Neural progenitor cell (in vitro differentiated cells): Measurements from ENCODE around the gene VAV3. TPM values are rescaled to one million over a fixed set of nuclear protein-coding genes. Genes with fewer than 3 reads are reported as not detected.
"Not testable (repeated sequence)": the region's sequence is repeated elsewhere in the genome, so short reads cannot be mapped to it uniquely, and the experiment has no call there.

Source experiments
- DNase-seq: peaks from one replicate; pipeline ENCODE4 v3.0.0-alpha.2; 2016; ENCODE audit warnings: low spot score
- H2AFZ ChIP-seq: fragments of 200-600 bp; sonication (generic); replicated peaks from 2 replicates; pipeline ENCODE4 v1.6.1; 2016; ENCODE audit warnings: antibody characterized with exemption
- H3F3A ChIP-seq: fragments of 200-600 bp; sonication (generic); 2 replicates; pipeline ENCODE4 v1.6.1; 2016; ENCODE audit warnings: antibody characterized with exemption, low read depth
- H3K27ac ChIP-seq: fragments of 200-600 bp; sonication (generic); 2 replicates; pipeline ENCODE4 v1.5.1; 2016; ENCODE audit warnings: mild to moderate bottlenecking
- H3K27me3 ChIP-seq: fragments of 200-600 bp; sonication (generic); 2 replicates; pipeline ENCODE4 v1.6.1; 2016; ENCODE audit warnings: mild to moderate bottlenecking, moderate library complexity
- H3K36me3 ChIP-seq: fragments of 200-600 bp; sonication (generic); 2 replicates; pipeline ENCODE4 v1.5.1; 2016
- H3K4me1 ChIP-seq: fragments of 200-600 bp; sonication (generic); 2 replicates; pipeline ENCODE4 v1.6.1; 2016; ENCODE audit warnings: mixed run types
- H3K4me2 ChIP-seq: fragments of 200-600 bp; sonication (generic); 2 replicates; pipeline ENCODE4 v1.6.1; 2016
- H3K4me3 ChIP-seq: fragments of 200-600 bp; sonication (generic); 2 replicates; pipeline ENCODE4 v1.5.1; 2016
- H3K79me2 ChIP-seq: fragments of 200-600 bp; sonication (generic); 2 replicates; pipeline ENCODE4 v1.6.1; 2016; ENCODE audit warnings: low read depth
- H3K9ac ChIP-seq: fragments of 200-600 bp; sonication (generic); 2 replicates; pipeline ENCODE4 v1.6.1; 2016
- H3K9me3 ChIP-seq: fragments of 200-600 bp; sonication (generic); 2 replicates; pipeline ENCODE4 v1.5.1; 2016; ENCODE audit warnings: low read depth
- H4K20me1 ChIP-seq: fragments of 200-600 bp; sonication (generic); 2 replicates; pipeline ENCODE4 v1.6.1; 2016; ENCODE audit warnings: low read depth
- H3K27ac Mint-ChIP-seq: 3 replicates; pipeline ENCODE4 v1.8.0; 2021; ENCODE audit warnings: mixed read lengths
- H3K27me3 Mint-ChIP-seq: 2 replicates; pipeline ENCODE4 v1.8.0; 2022; ENCODE audit warnings: low read depth, mild to moderate bottlenecking, inconsistent platforms, moderate library complexity, mixed read lengths; ENCODE audit not compliant: insufficient read depth
- H3K36me3 Mint-ChIP-seq: 3 replicates; pipeline ENCODE4 v1.8.0; 2021; ENCODE audit warnings: mixed read lengths
- H3K4me1 Mint-ChIP-seq: 3 replicates; pipeline ENCODE4 v1.8.0; 2021; ENCODE audit warnings: mixed read lengths
- H3K4me3 Mint-ChIP-seq: 3 replicates; pipeline ENCODE4 v1.8.0; 2021; ENCODE audit warnings: mild to moderate bottlenecking, moderate library complexity, mixed read lengths
- H3K9me3 Mint-ChIP-seq: 3 replicates; pipeline ENCODE4 v1.8.0; 2020; ENCODE audit warnings: mixed read lengths
- EZH2 ChIP-seq: fragments of 200-600 bp; sonication (generic); IDR thresholded peaks from 2 replicates; pipeline ENCODE4 v1.6.1; 2017; ENCODE audit warnings: antibody characterized with exemption, mild to moderate bottlenecking, moderate library complexity
- EZH2phosphoT487 ChIP-seq: fragments of 200-600 bp; sonication (generic); IDR thresholded peaks from 2 replicates; pipeline ENCODE4 v1.6.1; 2017; ENCODE audit warnings: antibody characterized with exemption
- total RNA-seq: library from RNA; depleted of rRNA; stranded (reverse); fragments of >200 nt; gene quantifications from 2 replicates; pipeline ENCODE4 v1.2.3, GENCODE V29; 2015; ENCODE audit warnings: low replicate concordance
- TF ChIP-seq, protein P1 (sequence below): fragments of 200-600 bp; sonication (generic); IDR thresholded peaks from 2 replicates; pipeline ENCODE4 v1.5.1; 2017; ENCODE audit warnings: antibody characterized with exemption, mild to moderate bottlenecking

Gene VAV3
- total RNA-seq, 1 donor from 2014 or later, result 1.7 TPM

DNA sequence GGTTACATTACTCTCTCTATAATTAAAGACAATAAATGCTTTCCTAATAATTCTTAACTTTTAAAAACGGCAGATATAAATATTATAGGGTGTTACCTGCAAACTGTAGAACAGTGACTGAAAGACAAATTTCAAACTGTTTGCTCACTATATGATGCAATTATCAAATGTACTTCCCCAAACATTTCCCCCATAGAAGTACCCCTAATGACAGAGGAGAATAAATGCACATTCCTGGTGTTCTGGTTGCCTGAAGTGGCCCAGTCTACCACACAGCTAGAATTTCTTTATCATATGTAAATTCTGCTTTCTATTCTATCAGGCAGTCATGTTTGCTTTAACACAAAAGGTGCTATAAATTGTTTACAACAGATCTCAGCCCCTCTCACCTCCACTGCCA, 70.4 kb downstream of the VAV3 start:
- Mint-ChIP-seq H3K27me3 (peaks cover 2% of the 10 kb centered on the region), H3K9me3 (peaks cover 3% of the 10 kb centered on the region), H3K4me1 (peaks cover 7% of the 10 kb centered on the region), H3K36me3 (peaks cover 2% of the 10 kb centered on the region), H3K4me3 (no peak overlapping the region), H3K27ac (no peak overlapping the region)
- no peak overlapping the region for H3K4me3 ChIP-seq
- no peak overlapping the region for H2AFZ ChIP-seq
- no peak overlapping the region for H3K9ac ChIP-seq
- no peaks in the 10 kb centered on the region for H3K36me3 ChIP-seq
- H3K27ac ChIP-seq, result no peak overlapping the region
- H3K4me2 ChIP-seq, result no peak overlapping the region
- no peaks in the 10 kb centered on the region for H3K79me2 ChIP-seq
- no peaks in the 10 kb centered on the region for H3K9me3 ChIP-seq
- H3K27me3 ChIP-seq, result no peaks in the 10 kb centered on the region
- no peaks in the 10 kb centered on the region for H3F3A ChIP-seq
- no peaks in the 10 kb centered on the region for H4K20me1 ChIP-seq
- no peak for DNase-seq
- TF ChIP-seq EZH2 (no peak), EZH2phosphoT487 (no peak)
- TF ChIP-seq, protein P1, sequence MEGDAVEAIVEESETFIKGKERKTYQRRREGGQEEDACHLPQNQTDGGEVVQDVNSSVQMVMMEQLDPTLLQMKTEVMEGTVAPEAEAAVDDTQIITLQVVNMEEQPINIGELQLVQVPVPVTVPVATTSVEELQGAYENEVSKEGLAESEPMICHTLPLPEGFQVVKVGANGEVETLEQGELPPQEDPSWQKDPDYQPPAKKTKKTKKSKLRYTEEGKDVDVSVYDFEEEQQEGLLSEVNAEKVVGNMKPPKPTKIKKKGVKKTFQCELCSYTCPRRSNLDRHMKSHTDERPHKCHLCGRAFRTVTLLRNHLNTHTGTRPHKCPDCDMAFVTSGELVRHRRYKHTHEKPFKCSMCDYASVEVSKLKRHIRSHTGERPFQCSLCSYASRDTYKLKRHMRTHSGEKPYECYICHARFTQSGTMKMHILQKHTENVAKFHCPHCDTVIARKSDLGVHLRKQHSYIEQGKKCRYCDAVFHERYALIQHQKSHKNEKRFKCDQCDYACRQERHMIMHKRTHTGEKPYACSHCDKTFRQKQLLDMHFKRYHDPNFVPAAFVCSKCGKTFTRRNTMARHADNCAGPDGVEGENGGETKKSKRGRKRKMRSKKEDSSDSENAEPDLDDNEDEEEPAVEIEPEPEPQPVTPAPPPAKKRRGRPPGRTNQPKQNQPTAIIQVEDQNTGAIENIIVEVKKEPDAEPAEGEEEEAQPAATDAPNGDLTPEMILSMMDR, result no peak
- H3K4me1 ChIP-seq, result no peaks in the 10 kb centered on the region

DNA sequence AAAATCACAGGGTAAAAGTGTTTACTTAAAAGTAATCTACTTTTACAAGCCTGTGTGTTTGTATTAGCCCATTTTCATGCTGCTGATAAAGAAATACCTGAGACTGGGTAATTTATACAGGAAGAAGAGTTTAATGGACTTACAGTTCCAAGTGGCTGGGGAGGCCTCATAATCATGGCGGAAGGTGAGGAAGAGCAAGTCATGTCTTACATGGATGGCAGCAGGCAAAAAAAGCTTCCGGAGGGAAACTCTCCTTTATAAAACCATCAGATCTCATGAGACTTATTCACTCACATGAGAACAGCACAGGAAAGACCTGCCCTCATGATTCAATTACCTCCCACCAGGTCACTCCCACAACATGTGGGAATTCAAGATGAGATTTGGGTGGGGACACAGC, 71.6 kb downstream of the VAV3 start:
- H2AFZ ChIP-seq, H3K4me3 ChIP-seq, H3K27me3 Mint-ChIP-seq, H3K9ac ChIP-seq, H3K4me3 Mint-ChIP-seq, H3K36me3 Mint-ChIP-seq, H4K20me1 ChIP-seq, H3K27ac ChIP-seq, H3K4me2 ChIP-seq, H3K36me3 ChIP-seq, H3K27me3 ChIP-seq, H3K27ac Mint-ChIP-seq, H3K9me3 Mint-ChIP-seq, H3K79me2 ChIP-seq, H3K4me1 ChIP-seq, H3K4me1 Mint-ChIP-seq, DNase-seq, H3F3A ChIP-seq, H3K9me3 ChIP-seq: not testable (repeated sequence)

DNA sequence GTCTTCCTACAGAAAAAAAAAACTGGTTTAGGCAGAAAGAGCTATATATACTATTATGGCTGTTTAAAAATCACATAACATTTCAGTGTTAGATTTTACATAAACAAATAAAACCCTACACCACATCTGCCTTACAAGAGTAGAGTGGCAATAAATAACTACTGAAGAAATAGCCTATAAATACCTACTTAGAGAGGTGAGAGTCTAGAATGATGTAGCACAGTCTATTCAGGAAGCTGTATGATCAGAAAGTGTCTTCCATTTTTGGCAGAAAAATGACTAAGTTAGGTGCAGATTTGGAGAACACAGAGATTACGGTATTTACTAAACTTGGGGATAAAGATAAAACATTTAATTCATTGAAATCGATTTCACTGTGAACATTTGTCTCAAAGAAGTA, 75.5 kb downstream of the VAV3 start:
- TF ChIP-seq EZH2 (no peak), EZH2phosphoT487 (no peak)
- TF ChIP-seq, protein P1, result no peak
- Histone ChIP-seq H3K9ac (no peak overlapping the region), H3K27ac (no peak overlapping the region), H4K20me1 (no peaks in the 10 kb centered on the region), H2AFZ (no peak overlapping the region), H3K36me3 (no peaks in the 10 kb centered on the region), H3K4me1 (no peaks in the 10 kb centered on the region), H3F3A (no peaks in the 10 kb centered on the region), H3K4me3 (no peak overlapping the region), H3K79me2 (no peaks in the 10 kb centered on the region), H3K4me2 (no peak overlapping the region), H3K27me3 (no peaks in the 10 kb centered on the region), H3K9me3 (no peaks in the 10 kb centered on the region)
- peaks cover 2% of the 10 kb centered on the region for H3K27me3 Mint-ChIP-seq
- no peak overlapping the region for H3K27ac Mint-ChIP-seq
- H3K4me3 Mint-ChIP-seq, result no peak overlapping the region
- H3K9me3 Mint-ChIP-seq, result peaks cover 3% of the 10 kb centered on the region
- H3K4me1 Mint-ChIP-seq, result no peaks in the 10 kb centered on the region
- H3K36me3 Mint-ChIP-seq, result peaks cover 2% of the 10 kb centered on the region
- DNase-seq, result no peak

DNA sequence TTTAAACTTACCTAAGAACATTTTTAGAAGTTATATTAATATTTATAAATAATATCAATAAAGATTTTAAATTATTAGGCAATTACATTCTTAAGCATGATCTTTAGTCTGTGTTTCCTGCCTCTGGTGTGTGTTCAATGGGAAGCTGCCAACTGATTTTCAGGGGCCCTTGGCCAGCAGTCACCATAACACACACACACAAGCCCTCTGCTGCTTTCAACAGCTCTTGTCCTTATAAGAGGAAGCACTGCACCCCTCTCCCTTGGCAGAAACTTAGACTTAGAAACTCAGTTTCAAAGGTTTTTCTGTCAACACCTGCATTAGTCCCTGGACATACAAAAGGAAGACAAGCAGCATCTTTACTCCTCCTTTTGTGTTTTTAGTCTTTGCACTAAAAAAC, 81.4 kb downstream of the VAV3 start:
- Histone ChIP-seq H3K4me1 (peaks cover 6% of the 10 kb centered on the region), H3K9ac (no peak overlapping the region), H4K20me1 (no peaks in the 10 kb centered on the region), H2AFZ (no peak overlapping the region), H3K4me2 (peak overlapping the region; percentile 29), H3K36me3 (no peaks in the 10 kb centered on the region), H3F3A (no peaks in the 10 kb centered on the region), H3K79me2 (no peaks in the 10 kb centered on the region), H3K27ac (no peak overlapping the region), H3K27me3 (no peaks in the 10 kb centered on the region), H3K4me3 (no peak overlapping the region), H3K9me3 (no peaks in the 10 kb centered on the region)
- TF ChIP-seq EZH2 (no peak), EZH2phosphoT487 (no peak)
- TF ChIP-seq, protein P1, result no peak
- Mint-ChIP-seq H3K27ac (no peak overlapping the region), H3K4me1 (no peaks in the 10 kb centered on the region), H3K4me3 (no peak overlapping the region), H3K27me3 (no peaks in the 10 kb centered on the region), H3K9me3 (no peaks in the 10 kb centered on the region), H3K36me3 (no peaks in the 10 kb centered on the region)
- peak; percentile 11 for DNase-seq
